Measurements from ENCODE around the gene LAMTOR4.
"Not testable (repeated sequence)": the region's sequence is repeated elsewhere in the genome, so short reads cannot be mapped to it uniquely, and the experiment has no call there.

DNA sequence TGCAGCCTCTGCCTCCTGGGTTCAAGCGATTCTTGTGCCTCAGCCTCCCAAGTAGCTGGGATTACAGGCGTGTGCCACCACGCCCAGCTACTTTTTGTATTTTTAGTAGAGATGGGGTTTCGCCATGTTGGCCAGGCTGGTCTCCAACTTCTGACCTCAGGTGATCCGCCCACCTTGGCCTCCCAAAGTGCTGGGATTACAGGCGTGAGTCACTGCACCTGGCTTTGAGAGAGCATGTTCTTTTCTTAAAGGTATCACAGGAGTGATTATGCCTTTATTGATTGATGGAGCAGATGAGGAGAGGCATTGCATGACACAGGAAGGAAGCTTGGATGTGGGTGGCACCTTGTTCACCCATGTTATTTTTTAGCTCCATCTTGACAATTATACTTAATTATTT lies 34.4 kb downstream of the LAMTOR4 start:
- TF ChIP-seq, protein P1, sequence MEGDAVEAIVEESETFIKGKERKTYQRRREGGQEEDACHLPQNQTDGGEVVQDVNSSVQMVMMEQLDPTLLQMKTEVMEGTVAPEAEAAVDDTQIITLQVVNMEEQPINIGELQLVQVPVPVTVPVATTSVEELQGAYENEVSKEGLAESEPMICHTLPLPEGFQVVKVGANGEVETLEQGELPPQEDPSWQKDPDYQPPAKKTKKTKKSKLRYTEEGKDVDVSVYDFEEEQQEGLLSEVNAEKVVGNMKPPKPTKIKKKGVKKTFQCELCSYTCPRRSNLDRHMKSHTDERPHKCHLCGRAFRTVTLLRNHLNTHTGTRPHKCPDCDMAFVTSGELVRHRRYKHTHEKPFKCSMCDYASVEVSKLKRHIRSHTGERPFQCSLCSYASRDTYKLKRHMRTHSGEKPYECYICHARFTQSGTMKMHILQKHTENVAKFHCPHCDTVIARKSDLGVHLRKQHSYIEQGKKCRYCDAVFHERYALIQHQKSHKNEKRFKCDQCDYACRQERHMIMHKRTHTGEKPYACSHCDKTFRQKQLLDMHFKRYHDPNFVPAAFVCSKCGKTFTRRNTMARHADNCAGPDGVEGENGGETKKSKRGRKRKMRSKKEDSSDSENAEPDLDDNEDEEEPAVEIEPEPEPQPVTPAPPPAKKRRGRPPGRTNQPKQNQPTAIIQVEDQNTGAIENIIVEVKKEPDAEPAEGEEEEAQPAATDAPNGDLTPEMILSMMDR (IDR thresholded peaks at IDR 0.05), result not testable (repeated sequence)
- TF ChIP-seq POLR2A (IDR thresholded peaks at IDR 0.05), result not testable (repeated sequence)
